Upper lobe of right lung (tissue), 1 donor: Measurements from ENCODE around the gene RANBP10. TPM values are rescaled to one million over a fixed set of nuclear protein-coding genes. Genes with fewer than 3 reads are reported as not detected.

Source experiments
- ATAC-seq: fragments of 200-7000 bp; cut with Tn5 transposase; one replicate; pipeline ENCODE4 v1.9.1; 2020; ENCODE audit warnings: mild to moderate bottlenecking, moderate library complexity
- DNase-seq: peaks from one replicate; pipeline ENCODE4 v3.0.0-alpha.2; 2020
- H3K27ac ChIP-seq: fragments of 200-600 bp; one replicate; pipeline ENCODE4 v1.8.0; 2022
- H3K27me3 ChIP-seq: fragments of 200-600 bp; one replicate; pipeline ENCODE4 v1.8.0; 2022; ENCODE audit warnings: mild to moderate bottlenecking
- H3K36me3 ChIP-seq: fragments of 200-600 bp; one replicate; pipeline ENCODE4 v1.8.0; 2022
- H3K4me1 ChIP-seq: fragments of 200-600 bp; one replicate; pipeline ENCODE4 v1.8.0; 2022
- H3K4me3 ChIP-seq: fragments of 200-600 bp; one replicate; pipeline ENCODE4 v1.8.0; 2022; ENCODE audit warnings: mild to moderate bottlenecking
- H3K9me3 ChIP-seq: fragments of 200-600 bp; one replicate; pipeline ENCODE4 v1.8.0; 2022
- intact Hi-C: fragments of 100-400 bp; cut with DNase I; formaldehyde crosslinking; loops from one replicate; pipeline ENCODE4 v1.11.0; 2022
- total RNA-seq: library from RNA; stranded (reverse); fragmentation: NEBNext Ultra II Directional; extraction: Animal tissue kit (Norgen Biotek cat#: 25700); gene quantifications from one replicate; pipeline ENCODE4 v1.2.1, GENCODE V29; 2021
- TF ChIP-seq, protein P1 (sequence below): fragments of 200-600 bp; IDR thresholded peaks from one replicate; pipeline ENCODE4 v1.8.0; 2022; ENCODE audit warnings: antibody characterized with exemption
- donor health status: DM: no; HTN: yes; CAD: no; lungs with severe emphysema.

Gene RANBP10
- total RNA-seq, 1 donor from 2014 or later: 19.2 TPM

DNA sequence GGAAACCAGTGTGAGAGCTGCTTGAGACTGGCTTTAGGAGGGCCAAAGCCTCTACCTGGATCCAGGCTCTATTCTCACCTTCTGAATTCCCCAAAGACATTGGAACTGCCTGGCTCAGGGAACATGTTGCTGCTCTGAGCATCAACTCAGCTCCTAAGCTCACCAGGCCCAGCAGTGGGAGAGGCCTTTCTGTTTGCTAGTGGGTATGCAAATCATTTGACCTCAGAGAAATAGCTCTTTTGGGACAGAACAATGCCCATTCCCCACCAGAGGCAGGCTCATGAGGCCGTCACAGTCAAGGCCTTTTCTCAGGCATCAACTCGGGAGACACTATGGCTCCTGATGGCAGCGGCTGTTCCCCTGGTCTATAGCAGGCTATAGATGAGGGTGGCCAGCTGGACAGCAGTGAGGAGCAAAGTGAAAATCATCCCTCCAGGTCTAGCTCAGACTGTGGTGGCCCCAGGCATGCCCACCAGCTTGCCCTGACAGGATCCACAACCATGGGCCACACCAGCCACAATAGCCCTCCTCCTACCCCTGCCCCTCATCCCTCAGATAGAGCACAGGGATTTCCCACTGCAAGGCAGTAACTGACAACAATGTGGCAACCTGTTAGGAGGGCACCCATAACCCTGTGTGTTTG, 56.8 kb downstream of the RANBP10 start:
- DNase-seq (no peak), ATAC-seq (peak; percentile 33)
- TF ChIP-seq, protein P1, sequence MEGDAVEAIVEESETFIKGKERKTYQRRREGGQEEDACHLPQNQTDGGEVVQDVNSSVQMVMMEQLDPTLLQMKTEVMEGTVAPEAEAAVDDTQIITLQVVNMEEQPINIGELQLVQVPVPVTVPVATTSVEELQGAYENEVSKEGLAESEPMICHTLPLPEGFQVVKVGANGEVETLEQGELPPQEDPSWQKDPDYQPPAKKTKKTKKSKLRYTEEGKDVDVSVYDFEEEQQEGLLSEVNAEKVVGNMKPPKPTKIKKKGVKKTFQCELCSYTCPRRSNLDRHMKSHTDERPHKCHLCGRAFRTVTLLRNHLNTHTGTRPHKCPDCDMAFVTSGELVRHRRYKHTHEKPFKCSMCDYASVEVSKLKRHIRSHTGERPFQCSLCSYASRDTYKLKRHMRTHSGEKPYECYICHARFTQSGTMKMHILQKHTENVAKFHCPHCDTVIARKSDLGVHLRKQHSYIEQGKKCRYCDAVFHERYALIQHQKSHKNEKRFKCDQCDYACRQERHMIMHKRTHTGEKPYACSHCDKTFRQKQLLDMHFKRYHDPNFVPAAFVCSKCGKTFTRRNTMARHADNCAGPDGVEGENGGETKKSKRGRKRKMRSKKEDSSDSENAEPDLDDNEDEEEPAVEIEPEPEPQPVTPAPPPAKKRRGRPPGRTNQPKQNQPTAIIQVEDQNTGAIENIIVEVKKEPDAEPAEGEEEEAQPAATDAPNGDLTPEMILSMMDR: no peak
- Histone ChIP-seq H3K4me3 (no peak overlapping the region), H3K36me3 (no peaks in the 10 kb centered on the region), H3K27ac (no peak overlapping the region), H3K9me3 (no peaks in the 10 kb centered on the region), H3K4me1 (no peaks in the 10 kb centered on the region), H3K27me3 (no peaks in the 10 kb centered on the region)
- intact Hi-C loops: no loop called here

GRCh38 chr16:67748834-67749233, 57.5 kb downstream of the RANBP10 start:
- H3K27ac ChIP-seq: no peak overlapping the region
- H3K36me3 ChIP-seq: peaks cover 4% of the 10 kb centered on the region
- no peak overlapping the region for H3K4me3 ChIP-seq
- H3K9me3 ChIP-seq: no peaks in the 10 kb centered on the region
- intact Hi-C loops: no loop called here
- H3K4me1 ChIP-seq: no peaks in the 10 kb centered on the region
- TF ChIP-seq, protein P1: no peak
- DNase-seq: no peak
- no peaks in the 10 kb centered on the region for H3K27me3 ChIP-seq
- ATAC-seq: peak; percentile 19

GRCh38 chr16:67746846-67747245, 59.5 kb downstream of the RANBP10 start:
- TF ChIP-seq, protein P1: no peak

DNA sequence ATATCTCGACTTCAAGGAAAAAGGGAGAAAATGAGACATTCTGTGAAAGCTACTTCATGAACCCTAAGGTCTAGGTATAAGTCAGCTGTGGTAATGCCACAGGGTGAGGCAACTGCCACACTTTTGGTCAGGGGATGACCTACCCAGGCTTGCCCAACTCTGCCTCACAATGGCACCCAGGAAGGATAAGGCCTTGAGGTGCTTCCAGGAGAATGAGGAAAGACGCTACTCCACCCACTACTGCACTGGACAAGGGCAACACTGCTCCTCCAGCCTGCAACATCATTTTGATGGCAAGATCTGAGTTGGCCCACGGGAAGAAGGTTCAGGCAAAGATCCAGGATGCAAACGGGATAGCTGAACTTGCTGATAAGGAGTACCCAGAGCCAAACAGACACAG, 65.2 kb downstream of the RANBP10 start:
- TF ChIP-seq, protein P1: no peak
- no peaks in the 10 kb centered on the region for H3K4me1 ChIP-seq
- no peak overlapping the region for H3K4me3 ChIP-seq
- peaks cover 36% of the 10 kb centered on the region for H3K36me3 ChIP-seq
- no peak for DNase-seq
- ATAC-seq: no peak
- no peaks in the 10 kb centered on the region for H3K9me3 ChIP-seq
- intact Hi-C loops: no loop called here
- H3K27me3 ChIP-seq: no peaks in the 10 kb centered on the region
- no peak overlapping the region for H3K27ac ChIP-seq

More at GRCh38 chr16:67746846-67747245, 59.5 kb downstream of the RANBP10 start:
- H3K27me3 ChIP-seq: no peaks in the 10 kb centered on the region
- no peak for DNase-seq
- H3K9me3 ChIP-seq: no peaks in the 10 kb centered on the region
- H3K4me3 ChIP-seq: no peak overlapping the region
- intact Hi-C loops: no loop called here
- no peaks in the 10 kb centered on the region for H3K4me1 ChIP-seq
- H3K36me3 ChIP-seq: peaks cover 22% of the 10 kb centered on the region
- H3K27ac ChIP-seq: no peak overlapping the region
- no peak for ATAC-seq

GRCh38 chr16:67740391-67740790, 66.0 kb downstream of the RANBP10 start:
- intact Hi-C loops: no loop called here
- DNase-seq (no peak), ATAC-seq (no peak)
- H3K4me1 ChIP-seq: no peaks in the 10 kb centered on the region
- H3K9me3 ChIP-seq: no peaks in the 10 kb centered on the region
- TF ChIP-seq, protein P1: no peak
- H3K36me3 ChIP-seq: peaks cover 36% of the 10 kb centered on the region
- H3K27ac ChIP-seq: no peak overlapping the region
- no peak overlapping the region for H3K4me3 ChIP-seq
- no peaks in the 10 kb centered on the region for H3K27me3 ChIP-seq

- no peaks in the 10 kb centered on the region for H3K9me3 ChIP-seq
- ATAC-seq (no peak), DNase-seq (no peak)
- H3K27ac ChIP-seq: no peak overlapping the region
- no peaks in the 10 kb centered on the region for H3K4me1 ChIP-seq
- no peaks in the 10 kb centered on the region for H3K27me3 ChIP-seq
- intact Hi-C loops: no loop called here
- H3K4me3 ChIP-seq: no peak overlapping the region
- TF ChIP-seq, protein P1: no peak
- peaks cover 21% of the 10 kb centered on the region for H3K36me3 ChIP-seq
These were observed 69.5 kb downstream of the RANBP10 start for GRCh38 chr16:67736858-67737257.
